ENCODE results near the gene TDP1.

TDP1 gene

GRCh38 chr14:89911010-89911919 is 44.5 kb upstream of the TDP1 start:
- Histone ChIP-seq H3K79me2 (ENCODE audit: insufficient read depth, low read length) (no peaks in the 10 kb centered on the region), H3K27ac (ENCODE audit: low read length) (no peak overlapping the region), H3K4me1 (ENCODE audit: insufficient read depth, low read length) (peaks cover 5% of the 10 kb centered on the region), H3K9ac (ENCODE audit: low read depth, low read length) (no peak overlapping the region), H4K20me1 (ENCODE audit: insufficient read depth, low read length) (no peaks in the 10 kb centered on the region), H2AFZ (ENCODE audit: low read depth, low read length) (no peak overlapping the region), H3K27me3 (ENCODE audit: insufficient read depth, low read length, poor library complexity) (no peaks in the 10 kb centered on the region), H3K36me3 (ENCODE audit: insufficient read depth, low read length) (no peaks in the 10 kb centered on the region), H3K4me3 (ENCODE audit: low read depth in 1 of 2, low read length in 2 of 2) (no peak overlapping the region), H3K9me3 (ENCODE audit: insufficient read depth, low read length, severe bottlenecking) (no peaks in the 10 kb centered on the region), H3K4me2 (ENCODE audit: insufficient read depth, low read length) (no peak overlapping the region)
- no peak for TF ChIP-seq CTCF (IDR thresholded peaks at IDR 0.05; ENCODE audit: borderline replicate concordance, extremely low read depth, low read length, poor library complexity, severe bottlenecking)
- TF ChIP-seq EZH2 (IDR thresholded peaks at IDR 0.05; ENCODE audit: borderline replicate concordance, low read depth, low read length, severe bottlenecking) = no peak
- DNase-seq (no peak), ATAC-seq (ENCODE audit: insufficient read depth, low read depth) (no peak)

- no peak for ATAC-seq (ENCODE audit: insufficient read depth, low read depth)
- no peak overlapping the region for H3K4me3 ChIP-seq (ENCODE audit: low read depth in 1 of 2, low read length in 2 of 2)
- no peak for TF ChIP-seq CTCF (IDR thresholded peaks at IDR 0.05; ENCODE audit: borderline replicate concordance, extremely low read depth, low read length, poor library complexity, severe bottlenecking)
- TF ChIP-seq EZH2 (IDR thresholded peaks at IDR 0.05; ENCODE audit: borderline replicate concordance, low read depth, low read length, severe bottlenecking) = no peak
- no peaks in the 10 kb centered on the region for H3K27me3 ChIP-seq (ENCODE audit: insufficient read depth, low read length, poor library complexity)
- H2AFZ ChIP-seq (ENCODE audit: low read depth, low read length) = no peak overlapping the region
- no peak overlapping the region for H3K4me2 ChIP-seq (ENCODE audit: insufficient read depth, low read length)
- no peak overlapping the region for H3K27ac ChIP-seq (ENCODE audit: low read length)
- no peaks in the 10 kb centered on the region for H3K79me2 ChIP-seq (ENCODE audit: insufficient read depth, low read length)
- no peak overlapping the region for H3K9ac ChIP-seq (ENCODE audit: low read depth, low read length)
- H4K20me1 ChIP-seq (ENCODE audit: insufficient read depth, low read length) = no peaks in the 10 kb centered on the region
- peaks cover 5% of the 10 kb centered on the region for H3K4me1 ChIP-seq (ENCODE audit: insufficient read depth, low read length)
- no peaks in the 10 kb centered on the region for H3K36me3 ChIP-seq (ENCODE audit: insufficient read depth, low read length)
- DNase-seq = no peak
- no peaks in the 10 kb centered on the region for H3K9me3 ChIP-seq (ENCODE audit: insufficient read depth, low read length, severe bottlenecking)
Measured at GRCh38 chr14:89912221-89912620, 43.5 kb upstream of the TDP1 start.

DNA sequence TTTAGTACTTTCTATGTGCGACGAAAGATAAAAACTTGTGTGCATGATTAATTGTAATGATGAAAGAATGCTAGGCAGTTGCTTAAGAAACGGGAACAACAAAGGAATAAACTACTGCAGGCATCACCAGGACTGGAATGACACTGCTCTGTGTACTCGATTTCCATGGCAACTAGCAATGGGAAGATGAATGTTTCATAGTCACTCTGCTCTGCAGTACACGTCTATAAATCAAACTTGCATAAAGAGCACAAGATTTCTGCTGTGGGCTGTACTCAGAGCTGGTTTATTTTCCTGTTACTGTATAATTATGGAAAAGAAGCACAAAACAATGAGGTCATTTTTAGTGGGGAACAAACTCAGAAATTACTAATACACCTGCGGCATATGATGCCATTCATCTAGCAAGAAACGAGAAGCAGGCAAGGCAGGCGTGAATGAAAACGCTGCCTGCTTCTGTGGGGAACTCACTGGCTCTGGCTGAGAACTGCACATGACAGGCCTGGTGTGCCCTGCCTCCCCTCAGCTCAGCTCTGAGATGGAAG is 43.0 kb upstream of the TDP1 start:
- H3K27me3 ChIP-seq (ENCODE audit: insufficient read depth, low read length, poor library complexity) = no peaks in the 10 kb centered on the region
- no peaks in the 10 kb centered on the region for H4K20me1 ChIP-seq (ENCODE audit: insufficient read depth, low read length)
- no peaks in the 10 kb centered on the region for H3K9me3 ChIP-seq (ENCODE audit: insufficient read depth, low read length, severe bottlenecking)
- H3K9ac ChIP-seq (ENCODE audit: low read depth, low read length) = no peak overlapping the region
- no peak overlapping the region for H2AFZ ChIP-seq (ENCODE audit: low read depth, low read length)
- peaks cover 5% of the 10 kb centered on the region for H3K4me1 ChIP-seq (ENCODE audit: insufficient read depth, low read length)
- H3K79me2 ChIP-seq (ENCODE audit: insufficient read depth, low read length) = no peaks in the 10 kb centered on the region
- no peak overlapping the region for H3K27ac ChIP-seq (ENCODE audit: low read length)
- no peaks in the 10 kb centered on the region for H3K36me3 ChIP-seq (ENCODE audit: insufficient read depth, low read length)
- TF ChIP-seq EZH2 (IDR thresholded peaks at IDR 0.05; ENCODE audit: borderline replicate concordance, low read depth, low read length, severe bottlenecking) = no peak
- no peak for TF ChIP-seq CTCF (IDR thresholded peaks at IDR 0.05; ENCODE audit: borderline replicate concordance, extremely low read depth, low read length, poor library complexity, severe bottlenecking)
- H3K4me3 ChIP-seq (ENCODE audit: low read depth in 1 of 2, low read length in 2 of 2) = no peak overlapping the region
- DNase-seq = no peak
- no peak for ATAC-seq (ENCODE audit: insufficient read depth, low read depth)
- H3K4me2 ChIP-seq (ENCODE audit: insufficient read depth, low read length) = no peak overlapping the region
